HG03064 (cell line): Measurements from ENCODE around the gene LRRC14B.
"Not testable (repeated sequence)": the region's sequence is repeated elsewhere in the genome, so short reads cannot be mapped to it uniquely, and the experiment has no call there.

Source experiments
- ATAC-seq: cut with Tn5 transposase; IDR thresholded peaks from one replicate; pipeline ENCODE4 v1.9.1; 2021; ENCODE audit warnings: low read depth; ENCODE audit not compliant: unreplicated experiment

The LRRC14B gene

GRCh38 chr5:189976-190365 lies 1.3 kb upstream of the LRRC14B start:
- no peak for ATAC-seq

- no peak for ATAC-seq
These were observed 794 bp upstream of the LRRC14B start for GRCh38 chr5:190366-191035.

GRCh38 chr5:191949-192690 lies 825 bp downstream of the LRRC14B start:
- ATAC-seq = no peak

GRCh38 chr5:192691-192969 lies 1.3 kb downstream of the LRRC14B start:
- ATAC-seq = no peak

- no peak for ATAC-seq
These were observed 1.9 kb downstream of the LRRC14B start for GRCh38 chr5:192970-193831.

- no peak for ATAC-seq
These were observed 2.8 kb downstream of the LRRC14B start for GRCh38 chr5:194102-194501.

GRCh38 chr5:194603-195209 lies 3.4 kb downstream of the LRRC14B start:
- ATAC-seq = no peak

GRCh38 chr5:195401-196160 lies 4.3 kb downstream of the LRRC14B start:
- ATAC-seq = no peak

GRCh38 chr5:196350-196749 lies 5.1 kb downstream of the LRRC14B start:
- no peak for ATAC-seq

- ATAC-seq = not testable (repeated sequence)
These were observed 5.7 kb downstream of the LRRC14B start for GRCh38 chr5:197031-197430.

GRCh38 chr5:197892-198489 lies 6.7 kb downstream of the LRRC14B start:
- no peak for ATAC-seq

GRCh38 chr5:198516-199196 lies 7.4 kb downstream of the LRRC14B start:
- ATAC-seq = no peak

- no peak for ATAC-seq
These were observed 8.1 kb downstream of the LRRC14B start for GRCh38 chr5:199197-199949.

GRCh38 chr5:199950-200645 lies 8.8 kb downstream of the LRRC14B start:
- ATAC-seq = no peak

- no peak for ATAC-seq
These were observed 9.7 kb downstream of the LRRC14B start for GRCh38 chr5:200985-201384.

- no peak for ATAC-seq
These were observed 10.4 kb downstream of the LRRC14B start for GRCh38 chr5:201672-202071.

- ATAC-seq = no peak
These were observed 12.1 kb downstream of the LRRC14B start for GRCh38 chr5:203246-203930.

GRCh38 chr5:204001-204400 lies 12.7 kb downstream of the LRRC14B start:
- no peak for ATAC-seq
